Omental fat pad (tissue), 4 donors: Measurements from ENCODE around the gene INMT. TPM values are rescaled to one million over a fixed set of nuclear protein-coding genes. Genes with fewer than 3 reads are reported as not detected.

ENCODE experiments used
- ATAC-seq: fragments of 150-250 bp; one replicate; pipeline ENCODE4 v1.9.1; 2016; ENCODE audit warnings: mild to moderate bottlenecking, moderate library complexity; ENCODE audit not compliant: low FRiP score
- DNase-seq: peaks from one replicate; pipeline ENCODE4 v3.0.0-alpha.2; 2019; ENCODE audit warnings: low spot score
- total RNA-seq, 4 donors: library from RNA; depleted of rRNA; stranded (reverse); fragments of >200 nt; gene quantifications; one replicate each; pipeline ENCODE4 v1.1.0, GENCODE V29; 2016
- TF ChIP-seq, protein P1 (sequence below), 3 donors: fragments of 450-650 bp; IDR thresholded peaks; one replicate each; pipeline ENCODE4 v1.5.1; 2016 to 2017; ENCODE audit warnings: antibody characterized with exemption in 3 of 3, mild to moderate bottlenecking in 3 of 3, moderate library complexity in 2 of 3

The INMT gene
- 100 to 1,000 TPM; 156 to 545 (median 222) TPM for total RNA-seq

DNA sequence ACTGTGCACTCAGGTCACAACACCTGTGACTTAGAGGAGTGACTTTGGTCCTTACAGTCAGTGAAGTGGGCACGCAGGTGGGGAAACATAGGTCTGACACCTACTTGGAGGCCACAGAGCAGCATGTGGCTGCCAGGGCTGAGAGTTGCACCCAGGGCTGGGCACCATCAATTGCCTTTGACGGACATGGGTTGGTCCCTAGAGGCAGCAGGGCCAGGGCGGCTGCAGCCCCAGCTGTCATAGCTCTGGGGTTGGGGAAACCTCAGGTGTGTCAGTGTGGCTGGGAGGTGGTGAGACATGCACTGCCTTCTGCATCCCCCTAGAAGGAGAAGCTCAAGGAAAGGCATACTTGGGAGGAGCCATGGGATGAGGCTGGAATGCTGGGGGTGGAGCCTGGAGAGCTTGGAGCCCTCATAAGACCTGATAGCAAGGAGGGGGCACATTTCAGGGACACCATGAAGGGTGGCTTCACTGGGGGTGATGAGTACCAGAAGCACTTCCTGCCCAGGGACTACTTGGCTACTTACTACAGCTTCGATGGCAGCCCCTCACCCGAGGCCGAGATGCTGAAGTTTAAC lies at the start of gene INMT:
Gene INMT, plus strand, starts transcription at position 440 of the 578 bp plus-strand sequence. Its CDS starts 16 bp downstream, at position 456.
- DNase-seq (no peak), ATAC-seq (peak; percentile 41)
- TF ChIP-seq, protein P1, sequence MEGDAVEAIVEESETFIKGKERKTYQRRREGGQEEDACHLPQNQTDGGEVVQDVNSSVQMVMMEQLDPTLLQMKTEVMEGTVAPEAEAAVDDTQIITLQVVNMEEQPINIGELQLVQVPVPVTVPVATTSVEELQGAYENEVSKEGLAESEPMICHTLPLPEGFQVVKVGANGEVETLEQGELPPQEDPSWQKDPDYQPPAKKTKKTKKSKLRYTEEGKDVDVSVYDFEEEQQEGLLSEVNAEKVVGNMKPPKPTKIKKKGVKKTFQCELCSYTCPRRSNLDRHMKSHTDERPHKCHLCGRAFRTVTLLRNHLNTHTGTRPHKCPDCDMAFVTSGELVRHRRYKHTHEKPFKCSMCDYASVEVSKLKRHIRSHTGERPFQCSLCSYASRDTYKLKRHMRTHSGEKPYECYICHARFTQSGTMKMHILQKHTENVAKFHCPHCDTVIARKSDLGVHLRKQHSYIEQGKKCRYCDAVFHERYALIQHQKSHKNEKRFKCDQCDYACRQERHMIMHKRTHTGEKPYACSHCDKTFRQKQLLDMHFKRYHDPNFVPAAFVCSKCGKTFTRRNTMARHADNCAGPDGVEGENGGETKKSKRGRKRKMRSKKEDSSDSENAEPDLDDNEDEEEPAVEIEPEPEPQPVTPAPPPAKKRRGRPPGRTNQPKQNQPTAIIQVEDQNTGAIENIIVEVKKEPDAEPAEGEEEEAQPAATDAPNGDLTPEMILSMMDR (IDR thresholded peaks at IDR 0.05): no peak

DNA sequence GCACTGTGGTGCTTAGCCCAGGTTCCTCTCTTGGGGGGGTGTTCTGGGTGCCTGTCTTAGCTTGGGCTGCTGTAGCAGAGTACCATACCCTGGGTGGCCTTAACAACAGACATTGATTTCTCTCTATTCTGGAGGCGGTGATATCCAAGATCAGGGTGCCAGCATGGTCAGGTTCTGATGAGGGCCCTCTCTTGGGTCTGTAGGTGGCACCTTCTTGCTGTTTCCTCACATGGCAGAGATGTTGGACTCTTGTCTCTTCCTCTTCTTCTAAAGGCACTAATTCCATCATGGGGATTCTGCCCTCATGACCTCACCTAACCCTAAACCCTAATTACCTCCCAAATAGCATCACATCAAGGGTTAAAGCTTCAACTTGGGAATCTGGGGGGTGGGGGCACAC lies 49.7 kb upstream of the INMT start:
- DNase-seq (no peak), ATAC-seq (no peak)
- TF ChIP-seq, protein P1 (IDR thresholded peaks at IDR 0.05): no peak

DNA sequence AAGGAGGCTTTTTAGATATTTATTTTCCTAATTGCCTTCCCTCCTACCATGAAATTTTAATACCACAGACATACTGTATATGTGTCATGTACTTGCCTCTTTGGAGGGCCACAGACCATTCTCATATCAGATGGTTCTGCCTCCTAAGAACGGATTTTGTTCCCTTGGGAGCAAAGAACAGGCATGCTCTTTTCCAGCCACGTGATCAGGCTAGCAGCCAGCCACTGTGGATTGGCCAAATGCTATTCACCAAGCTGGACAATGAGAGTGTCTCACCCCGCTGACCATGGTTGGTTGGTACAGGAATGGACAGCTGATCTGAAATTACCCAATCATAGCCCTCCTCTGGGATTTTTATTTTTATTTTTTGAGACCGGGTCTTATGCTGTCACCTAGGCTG lies 48.2 kb upstream of the INMT start:
- TF ChIP-seq, protein P1 (IDR thresholded peaks at IDR 0.05): no peak
- no peak for DNase-seq
- ATAC-seq: no peak

DNA sequence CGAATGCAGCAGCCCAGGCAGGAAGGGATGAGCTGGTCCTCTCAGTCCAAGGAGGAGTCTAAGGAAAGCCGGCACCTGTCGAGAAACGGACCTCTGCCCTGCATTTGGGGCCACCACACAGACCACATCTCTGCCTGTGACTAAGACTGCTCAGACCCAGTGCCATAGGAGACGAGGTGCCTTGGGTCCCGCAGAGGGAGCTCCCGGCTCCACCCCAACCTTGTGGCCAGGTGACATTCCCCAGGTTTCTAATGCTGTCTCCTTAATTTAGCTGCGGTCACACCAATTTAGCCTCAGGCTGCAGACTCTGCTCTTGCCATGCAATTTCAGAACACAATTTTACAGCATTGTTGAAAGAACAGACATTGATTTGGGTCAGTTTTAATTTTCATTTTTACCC lies 46.9 kb upstream of the INMT start:
- ATAC-seq: no peak
- TF ChIP-seq, protein P1 (IDR thresholded peaks at IDR 0.05): no peak
- DNase-seq: no peak

DNA sequence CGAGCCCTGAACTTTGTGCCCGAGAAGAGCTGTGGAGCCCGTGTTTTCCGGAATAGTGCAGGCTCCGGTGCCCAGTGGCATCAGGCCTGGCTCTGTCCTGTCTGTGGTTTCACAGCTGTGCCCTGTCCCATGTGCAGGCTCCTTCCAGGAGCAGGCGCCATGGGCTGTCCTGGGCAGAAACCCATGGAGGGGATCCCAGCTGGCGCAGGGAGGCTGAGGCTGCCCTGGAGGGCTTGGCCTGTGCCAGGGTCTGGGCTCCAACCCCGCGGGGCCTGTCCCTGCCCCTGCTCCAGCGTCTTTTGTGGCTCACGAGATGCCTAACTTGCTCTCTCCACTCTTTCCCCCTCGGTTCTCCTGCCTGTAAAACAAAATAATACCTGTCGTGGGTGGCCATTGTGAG lies 46.3 kb upstream of the INMT start:
- DNase-seq (no peak), ATAC-seq (no peak)
- TF ChIP-seq, protein P1 (IDR thresholded peaks at IDR 0.05): no peak

DNA sequence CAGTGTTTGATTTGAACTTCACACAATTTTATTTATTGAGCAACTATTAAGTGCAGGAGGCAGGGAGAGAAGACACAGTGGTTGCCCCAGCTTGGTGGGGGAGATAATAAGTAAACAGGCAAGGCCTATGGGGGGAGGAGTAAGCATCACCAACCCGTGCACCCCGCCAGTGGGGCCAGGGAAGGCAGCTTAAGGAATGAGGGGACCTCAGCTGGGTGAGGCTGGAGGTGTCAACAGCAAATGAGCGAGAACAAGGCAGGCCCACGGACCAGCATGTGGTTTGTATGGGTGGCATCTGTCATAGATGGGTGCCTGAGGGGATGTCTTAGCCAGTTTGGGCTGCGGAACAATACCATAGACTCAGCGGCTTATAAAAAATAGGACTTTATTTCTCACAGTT lies 45.6 kb upstream of the INMT start:
- ATAC-seq (no peak), DNase-seq (no peak)
- TF ChIP-seq, protein P1 (IDR thresholded peaks at IDR 0.05): no peak

DNA sequence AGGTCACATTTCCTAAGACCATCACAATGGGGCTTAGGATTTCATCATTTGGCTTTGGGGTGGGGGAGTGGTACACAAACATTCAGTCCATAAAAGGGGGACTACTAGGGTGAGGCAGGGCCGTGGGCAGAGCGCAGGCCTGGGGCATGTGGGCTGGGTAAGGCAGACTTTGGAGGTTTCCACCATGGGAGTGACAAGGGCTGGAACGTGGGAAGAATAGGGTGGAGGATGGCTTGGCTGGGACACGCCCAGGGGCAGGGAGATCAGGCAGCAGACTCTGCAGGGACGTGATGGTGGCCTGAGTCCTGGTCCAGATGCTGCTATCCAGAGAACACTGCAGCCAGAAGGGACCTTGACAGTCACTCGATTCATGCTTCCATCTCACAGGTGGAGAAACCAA lies 45.0 kb upstream of the INMT start:
- no peak for ATAC-seq
- TF ChIP-seq, protein P1 (IDR thresholded peaks at IDR 0.05): no peak
- DNase-seq: no peak
